GM23338 (cell line): ENCODE results near the gene SNX5. TPM values are rescaled to one million over a fixed set of nuclear protein-coding genes. Genes with fewer than 3 reads are reported as not detected.

Experiments used
- ATAC-seq: fragments of 200-7000 bp; cut with Tn5 transposase; 3 replicates; pipeline ENCODE4 v1.9.1; 2020
- DNase-seq: peaks from one replicate; pipeline ENCODE4 v3.0.0-alpha.2; 2015; ENCODE audit warnings: low spot score
- H2AFZ ChIP-seq: fragments of 200-600 bp; sonication (generic); 2 replicates; pipeline ENCODE4 v1.8.0; 2016; ENCODE audit warnings: antibody characterized with exemption, mild to moderate bottlenecking, moderate library complexity
- H3F3A ChIP-seq: fragments of 200-600 bp; sonication (generic); replicated peaks from 2 replicates; pipeline ENCODE4 v1.8.0; 2017; ENCODE audit warnings: antibody characterized with exemption, mixed run types, low read depth
- H3K27ac ChIP-seq: fragments of 200-600 bp; sonication (generic); 2 replicates; pipeline ENCODE4 v1.6.1; 2016; ENCODE audit warnings: low read depth
- H3K27me3 ChIP-seq: fragments of 200-600 bp; sonication (generic); 2 replicates; pipeline ENCODE4 v1.8.0; 2016; ENCODE audit warnings: mild to moderate bottlenecking, mixed run types, moderate library complexity; ENCODE audit not compliant: insufficient read depth
- H3K36me3 ChIP-seq: fragments of 200-600 bp; sonication (generic); 2 replicates; pipeline ENCODE4 v1.8.0; 2016; ENCODE audit warnings: mild to moderate bottlenecking; ENCODE audit not compliant: insufficient read depth
- H3K4me1 ChIP-seq: fragments of 200-600 bp; sonication (generic); 2 replicates; pipeline ENCODE4 v1.8.0; 2016; ENCODE audit warnings: mild to moderate bottlenecking, moderate library complexity; ENCODE audit not compliant: insufficient read depth
- H3K4me2 ChIP-seq: fragments of 200-600 bp; sonication (generic); 2 replicates; pipeline ENCODE4 v1.7.1; 2017; ENCODE audit warnings: mixed run types
- H3K4me3 ChIP-seq: fragments of 200-600 bp; sonication (generic); 2 replicates; pipeline ENCODE4 v1.6.1; 2016; ENCODE audit warnings: mixed run types
- H3K79me2 ChIP-seq: fragments of 200-600 bp; sonication (generic); replicated peaks from 2 replicates; pipeline ENCODE4 v1.8.0; 2017; ENCODE audit warnings: mild to moderate bottlenecking; ENCODE audit not compliant: insufficient read depth
- H3K9me2 ChIP-seq: fragments of 200-600 bp; sonication (generic); 2 replicates; pipeline ENCODE4 v1.8.0; 2017; ENCODE audit not compliant: insufficient read depth
- H4K20me1 ChIP-seq: fragments of 200-600 bp; sonication (generic); replicated peaks from 2 replicates; pipeline ENCODE4 v1.8.0; 2017; ENCODE audit warnings: mild to moderate bottlenecking; ENCODE audit not compliant: insufficient read depth
- H3K27ac Mint-ChIP-seq: 2 replicates; pipeline ENCODE4 v1.8.0; 2020; ENCODE audit warnings: inconsistent platforms, mild to moderate bottlenecking, moderate library complexity, mixed read lengths
- H3K27me3 Mint-ChIP-seq: 3 replicates; pipeline ENCODE4 v1.8.0; 2022; ENCODE audit warnings: low read depth, mild to moderate bottlenecking, moderate library complexity, mixed read lengths, inconsistent platforms; ENCODE audit not compliant: insufficient read depth, poor library complexity
- H3K36me3 Mint-ChIP-seq: 3 replicates; pipeline ENCODE4 v1.8.0; 2021; ENCODE audit warnings: low read depth, mild to moderate bottlenecking, inconsistent platforms, moderate library complexity, mixed read lengths
- H3K4me1 Mint-ChIP-seq: 3 replicates; pipeline ENCODE4 v1.8.0; 2020; ENCODE audit warnings: mild to moderate bottlenecking, inconsistent platforms, mixed read lengths
- H3K4me3 Mint-ChIP-seq: 3 replicates; pipeline ENCODE4 v1.8.0; 2021; ENCODE audit warnings: moderate library complexity, mild to moderate bottlenecking, inconsistent platforms, mixed read lengths
- H3K9me3 Mint-ChIP-seq: 3 replicates; pipeline ENCODE4 v1.8.0; 2020; ENCODE audit warnings: moderate library complexity, mild to moderate bottlenecking, inconsistent platforms, mixed read lengths
- CREB1 ChIP-seq: fragments of 250-450 bp; sonication (Bioruptor Pico); IDR thresholded peaks from 2 replicates; pipeline ENCODE4 v1.5.0; 2020; ENCODE audit warnings: low read depth, mild to moderate bottlenecking, moderate library complexity
- EZH2 ChIP-seq: fragments of 200-600 bp; sonication (generic); IDR thresholded peaks from one replicate; pipeline ENCODE4 v1.8.0; 2017; ENCODE audit warnings: antibody characterized with exemption, mild to moderate bottlenecking, low read depth; ENCODE audit not compliant: unreplicated experiment
- EZH2phosphoT487 ChIP-seq: fragments of 200-600 bp; sonication (generic); IDR thresholded peaks from one replicate; pipeline ENCODE4 v1.8.1; 2018; ENCODE audit warnings: antibody characterized with exemption; ENCODE audit not compliant: unreplicated experiment
- JUNB ChIP-seq: IDR thresholded peaks from one replicate; pipeline ENCODE4 v1.6.1; 2016; ENCODE audit warnings: antibody characterized with exemption; ENCODE audit not compliant: unreplicated experiment
- NANOG ChIP-seq: IDR thresholded peaks from 2 replicates; pipeline ENCODE4 v1.6.1; 2016; ENCODE audit warnings: antibody characterized with exemption, borderline replicate concordance
- ZNF114 ChIP-seq: fragments of 250-450 bp; sonication (Bioruptor Pico); IDR thresholded peaks from 2 replicates; pipeline ENCODE4 v1.5.0; 2020; ENCODE audit warnings: mild to moderate bottlenecking, moderate library complexity
- ZNF331 ChIP-seq: fragments of 250-450 bp; sonication (Bioruptor Pico); IDR thresholded peaks from 2 replicates; pipeline ENCODE4 v1.5.0; 2020; ENCODE audit warnings: low read depth, mild to moderate bottlenecking, moderate library complexity
- polyA plus RNA-seq: library from polyadenylated mRNA; unstranded; fragments of >200 nt; fragmentation: Nextera tagmentation; extraction: Ambion mirVana; gene quantifications from 2 replicates; pipeline ENCODE4 v1.2.1, GENCODE V29; 2016
- total RNA-seq: library from RNA; depleted of rRNA; stranded (reverse); fragments of >200 nt; shearing (Covaris generic); gene quantifications from 2 replicates; pipeline ENCODE4 v1.2.3, GENCODE V29; 2014
- TF ChIP-seq, protein P1 (sequence below), 2 experiments: fragments of 200-600 bp in 1 of 2; sonication (generic) in 1 of 2; conservative IDR thresholded peaks; 2 replicates each; pipeline versions ENCODE4 v1.5.1 to v1.6.1; 2016 to 2017; ENCODE audit warnings: antibody characterized with exemption in 2 of 2, low read depth in 2 of 2, mild to moderate bottlenecking in 2 of 2, moderate library complexity in 1 of 2
- TF ChIP-seq, protein P2 (sequence below): IDR thresholded peaks from one replicate; pipeline ENCODE4 v1.6.1; 2018; ENCODE audit warnings: antibody characterized with exemption; ENCODE audit not compliant: unreplicated experiment

The SNX5 gene
- total and polyA plus RNA-seq, 2 experiments from 2014 or later: 167 to 287 TPM

- H3K36me3 ChIP-seq: no peaks in the 10 kb centered on the region
Observed at GRCh38 chr20:18005990-18006364, 37.4 kb upstream of the SNX5 start.

More at GRCh38 chr20:18005990-18006364, 37.4 kb upstream of the SNX5 start:
- peaks cover 6% of the 10 kb centered on the region for H3K36me3 Mint-ChIP-seq
- H3F3A ChIP-seq: no peaks in the 10 kb centered on the region
- peaks cover 15% of the 10 kb centered on the region; the same call in 2 of the 3 replicates for H3K4me1 Mint-ChIP-seq
- H3K27me3 Mint-ChIP-seq: no peaks in the 10 kb centered on the region
- H3K4me1 ChIP-seq: no peaks in the 10 kb centered on the region
- no peaks in the 10 kb centered on the region for H4K20me1 ChIP-seq
- H3K9me3 Mint-ChIP-seq: peaks cover 2% of the 10 kb centered on the region
- no peak for TF ChIP-seq ZNF331 (CRISPR knock-in tag)
- TF ChIP-seq ZNF114 (CRISPR knock-in tag): no peak
- no peak for TF ChIP-seq CREB1 (CRISPR knock-in tag)
- no peak for TF ChIP-seq EZH2phosphoT487
- TF ChIP-seq, protein P1, sequence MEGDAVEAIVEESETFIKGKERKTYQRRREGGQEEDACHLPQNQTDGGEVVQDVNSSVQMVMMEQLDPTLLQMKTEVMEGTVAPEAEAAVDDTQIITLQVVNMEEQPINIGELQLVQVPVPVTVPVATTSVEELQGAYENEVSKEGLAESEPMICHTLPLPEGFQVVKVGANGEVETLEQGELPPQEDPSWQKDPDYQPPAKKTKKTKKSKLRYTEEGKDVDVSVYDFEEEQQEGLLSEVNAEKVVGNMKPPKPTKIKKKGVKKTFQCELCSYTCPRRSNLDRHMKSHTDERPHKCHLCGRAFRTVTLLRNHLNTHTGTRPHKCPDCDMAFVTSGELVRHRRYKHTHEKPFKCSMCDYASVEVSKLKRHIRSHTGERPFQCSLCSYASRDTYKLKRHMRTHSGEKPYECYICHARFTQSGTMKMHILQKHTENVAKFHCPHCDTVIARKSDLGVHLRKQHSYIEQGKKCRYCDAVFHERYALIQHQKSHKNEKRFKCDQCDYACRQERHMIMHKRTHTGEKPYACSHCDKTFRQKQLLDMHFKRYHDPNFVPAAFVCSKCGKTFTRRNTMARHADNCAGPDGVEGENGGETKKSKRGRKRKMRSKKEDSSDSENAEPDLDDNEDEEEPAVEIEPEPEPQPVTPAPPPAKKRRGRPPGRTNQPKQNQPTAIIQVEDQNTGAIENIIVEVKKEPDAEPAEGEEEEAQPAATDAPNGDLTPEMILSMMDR (conservative IDR thresholded peaks at IDR 0.05; ENCODE audit: low read depth in 2 of 2): no peak
- TF ChIP-seq, protein P2, sequence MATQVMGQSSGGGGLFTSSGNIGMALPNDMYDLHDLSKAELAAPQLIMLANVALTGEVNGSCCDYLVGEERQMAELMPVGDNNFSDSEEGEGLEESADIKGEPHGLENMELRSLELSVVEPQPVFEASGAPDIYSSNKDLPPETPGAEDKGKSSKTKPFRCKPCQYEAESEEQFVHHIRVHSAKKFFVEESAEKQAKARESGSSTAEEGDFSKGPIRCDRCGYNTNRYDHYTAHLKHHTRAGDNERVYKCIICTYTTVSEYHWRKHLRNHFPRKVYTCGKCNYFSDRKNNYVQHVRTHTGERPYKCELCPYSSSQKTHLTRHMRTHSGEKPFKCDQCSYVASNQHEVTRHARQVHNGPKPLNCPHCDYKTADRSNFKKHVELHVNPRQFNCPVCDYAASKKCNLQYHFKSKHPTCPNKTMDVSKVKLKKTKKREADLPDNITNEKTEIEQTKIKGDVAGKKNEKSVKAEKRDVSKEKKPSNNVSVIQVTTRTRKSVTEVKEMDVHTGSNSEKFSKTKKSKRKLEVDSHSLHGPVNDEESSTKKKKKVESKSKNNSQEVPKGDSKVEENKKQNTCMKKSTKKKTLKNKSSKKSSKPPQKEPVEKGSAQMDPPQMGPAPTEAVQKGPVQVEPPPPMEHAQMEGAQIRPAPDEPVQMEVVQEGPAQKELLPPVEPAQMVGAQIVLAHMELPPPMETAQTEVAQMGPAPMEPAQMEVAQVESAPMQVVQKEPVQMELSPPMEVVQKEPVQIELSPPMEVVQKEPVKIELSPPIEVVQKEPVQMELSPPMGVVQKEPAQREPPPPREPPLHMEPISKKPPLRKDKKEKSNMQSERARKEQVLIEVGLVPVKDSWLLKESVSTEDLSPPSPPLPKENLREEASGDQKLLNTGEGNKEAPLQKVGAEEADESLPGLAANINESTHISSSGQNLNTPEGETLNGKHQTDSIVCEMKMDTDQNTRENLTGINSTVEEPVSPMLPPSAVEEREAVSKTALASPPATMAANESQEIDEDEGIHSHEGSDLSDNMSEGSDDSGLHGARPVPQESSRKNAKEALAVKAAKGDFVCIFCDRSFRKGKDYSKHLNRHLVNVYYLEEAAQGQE: no peak
- no peak for TF ChIP-seq JUNB
- TF ChIP-seq NANOG: no peak
- no peak for TF ChIP-seq EZH2
- no peak overlapping the region for H3K27ac ChIP-seq
- H3K4me2 ChIP-seq: no peak overlapping the region
- H3K79me2 ChIP-seq: no peaks in the 10 kb centered on the region
- H3K4me3 ChIP-seq: no peak overlapping the region
- no peaks in the 10 kb centered on the region for H3K9me2 ChIP-seq
- no peak overlapping the region for H2AFZ ChIP-seq
- no peaks in the 10 kb centered on the region for H3K27me3 ChIP-seq
- H3K4me3 Mint-ChIP-seq: no peak overlapping the region
- H3K27ac Mint-ChIP-seq: no peak overlapping the region; the same call in 1 of the 2 replicates
- no peak for DNase-seq
- peak; percentile 21; the same call in 2 of the 3 replicates for ATAC-seq
